Measurements from ENCODE around the gene EDN3. TPM values are rescaled to one million over a fixed set of nuclear protein-coding genes. Genes with fewer than 3 reads are reported as not detected.

Gene EDN3
- total RNA-seq, 6 donors from 2014 or later: 0.27 to 3.2 (median 1.5) TPM; not detected in 2

DNA sequence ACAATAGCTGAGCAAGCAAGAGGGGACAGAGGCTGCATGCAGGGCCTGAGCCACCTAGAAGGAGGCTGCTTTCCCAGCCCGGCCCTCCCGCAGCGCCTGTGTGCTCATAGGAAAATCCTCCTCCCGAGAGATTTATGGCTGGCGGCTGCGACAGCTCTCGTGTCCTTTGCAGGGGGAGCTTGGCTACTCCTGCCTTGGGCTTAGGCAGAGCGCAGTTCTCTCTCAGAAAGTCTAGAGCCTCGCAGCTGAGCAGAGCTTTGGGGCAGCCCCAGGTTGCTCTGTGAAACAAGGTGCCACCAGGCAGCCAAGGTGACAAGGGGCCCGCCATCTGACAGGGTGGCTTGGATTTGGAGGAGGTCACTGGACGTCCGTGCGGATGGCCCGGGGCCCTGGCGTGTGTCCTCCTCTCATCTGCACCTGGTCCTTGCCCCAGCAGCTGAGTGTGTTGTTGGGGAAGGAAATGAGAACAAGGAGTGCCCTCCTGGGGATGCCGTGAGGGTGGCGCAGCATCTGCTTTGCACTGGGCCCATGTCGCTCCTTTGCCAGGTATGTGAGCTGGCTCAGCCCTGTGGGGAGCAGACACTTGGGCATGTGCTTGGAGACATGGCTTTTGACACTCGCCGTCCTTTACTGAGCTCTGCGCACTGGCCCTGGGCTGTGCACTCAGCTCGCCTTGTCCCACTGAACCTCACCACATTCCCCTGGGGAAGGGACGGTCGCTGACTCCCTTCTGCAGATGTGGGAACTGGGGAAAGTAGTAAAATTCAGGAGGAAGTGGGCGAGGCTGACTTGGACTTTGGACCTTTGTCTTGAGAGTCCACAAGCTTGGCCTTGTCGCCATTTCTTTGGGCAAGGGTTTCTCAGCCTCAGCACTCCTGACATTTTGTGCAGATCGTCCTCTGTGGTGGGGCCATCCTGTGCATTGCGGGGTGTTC lies 41.9 kb downstream of the EDN3 start:
- no peaks in the 10 kb centered on the region for H3K4me1 ChIP-seq
- no peaks in the 10 kb centered on the region for H3K36me3 ChIP-seq
- H3K27me3 ChIP-seq: no peaks in the 10 kb centered on the region
- no peak overlapping the region for H3K4me3 ChIP-seq
- no peak overlapping the region for H3K27ac ChIP-seq
- H3K9me3 ChIP-seq: no peaks in the 10 kb centered on the region
- 81 to 87% methylated on average over 11 to 28 of the region's 28 CpGs for WGBS, 2 donors
- ATAC-seq (ENCODE audit: low FRiP score in 2 of 2): no peak
- TF ChIP-seq POLR2AphosphoS5 (IDR thresholded peaks at IDR 0.05) (no peak), POLR2A (IDR thresholded peaks at IDR 0.05) (no peak), EP300 (IDR thresholded peaks at IDR 0.05) (no peak)
- TF ChIP-seq, protein P1, sequence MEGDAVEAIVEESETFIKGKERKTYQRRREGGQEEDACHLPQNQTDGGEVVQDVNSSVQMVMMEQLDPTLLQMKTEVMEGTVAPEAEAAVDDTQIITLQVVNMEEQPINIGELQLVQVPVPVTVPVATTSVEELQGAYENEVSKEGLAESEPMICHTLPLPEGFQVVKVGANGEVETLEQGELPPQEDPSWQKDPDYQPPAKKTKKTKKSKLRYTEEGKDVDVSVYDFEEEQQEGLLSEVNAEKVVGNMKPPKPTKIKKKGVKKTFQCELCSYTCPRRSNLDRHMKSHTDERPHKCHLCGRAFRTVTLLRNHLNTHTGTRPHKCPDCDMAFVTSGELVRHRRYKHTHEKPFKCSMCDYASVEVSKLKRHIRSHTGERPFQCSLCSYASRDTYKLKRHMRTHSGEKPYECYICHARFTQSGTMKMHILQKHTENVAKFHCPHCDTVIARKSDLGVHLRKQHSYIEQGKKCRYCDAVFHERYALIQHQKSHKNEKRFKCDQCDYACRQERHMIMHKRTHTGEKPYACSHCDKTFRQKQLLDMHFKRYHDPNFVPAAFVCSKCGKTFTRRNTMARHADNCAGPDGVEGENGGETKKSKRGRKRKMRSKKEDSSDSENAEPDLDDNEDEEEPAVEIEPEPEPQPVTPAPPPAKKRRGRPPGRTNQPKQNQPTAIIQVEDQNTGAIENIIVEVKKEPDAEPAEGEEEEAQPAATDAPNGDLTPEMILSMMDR (IDR thresholded peaks at IDR 0.05): no peak
- peak in 1 of 2 donors; percentile 46 for DNase-seq

DNA sequence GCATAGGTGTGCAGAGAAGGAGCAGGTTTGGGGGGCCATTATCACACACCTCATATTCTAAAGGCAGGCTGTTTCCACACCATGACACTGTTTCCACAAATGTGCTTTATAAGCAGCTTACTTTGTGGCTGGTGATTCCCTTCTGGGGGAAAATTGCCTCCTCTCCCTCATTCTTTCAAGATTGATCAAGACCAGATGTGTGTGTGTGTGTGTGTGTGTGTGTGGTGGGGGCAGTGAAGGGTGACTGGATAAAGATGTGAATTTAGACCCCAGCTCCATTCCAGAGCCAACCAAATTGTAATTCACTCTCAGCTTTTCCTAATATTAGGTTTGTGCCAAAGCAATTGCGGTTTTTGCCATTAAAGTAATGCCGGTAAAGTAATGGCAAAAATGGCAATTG lies 45.6 kb downstream of the EDN3 start:
- no peak for ATAC-seq (ENCODE audit: low FRiP score in 2 of 2)
- Histone ChIP-seq H3K4me1 (no peaks in the 10 kb centered on the region), H3K4me3 (no peak overlapping the region), H3K36me3 (no peaks in the 10 kb centered on the region), H3K27me3 (no peaks in the 10 kb centered on the region), H3K27ac (no peak overlapping the region), H3K9me3 (no peaks in the 10 kb centered on the region)
- no peak for DNase-seq
- TF ChIP-seq EP300 (IDR thresholded peaks at IDR 0.05) (no peak), POLR2AphosphoS5 (IDR thresholded peaks at IDR 0.05) (no peak), POLR2A (IDR thresholded peaks at IDR 0.05) (no peak)
- TF ChIP-seq, protein P1 (IDR thresholded peaks at IDR 0.05): no peak
- WGBS, 2 donors: 97 to 98% methylated on average over 2 of the region's 2 CpGs

DNA sequence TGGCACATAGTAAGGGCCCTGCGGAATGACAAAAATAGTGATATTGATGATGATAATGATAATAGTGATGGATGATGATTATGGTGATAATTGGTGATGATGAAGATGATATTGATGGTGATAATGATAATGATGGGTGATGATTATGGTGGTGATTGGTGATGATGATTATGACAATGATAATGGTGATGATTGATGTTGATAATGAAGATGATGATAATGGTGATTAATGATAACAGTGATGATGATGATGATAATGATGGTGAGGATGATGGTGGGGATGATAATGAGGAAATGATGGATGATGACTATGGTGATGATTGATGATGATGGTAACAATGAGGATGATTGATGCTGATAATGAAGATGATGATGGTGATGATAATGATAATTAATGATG lies 48.9 kb downstream of the EDN3 start:
- Histone ChIP-seq H3K36me3 (no peaks in the 10 kb centered on the region), H3K4me1 (no peaks in the 10 kb centered on the region), H3K4me3 (no peak overlapping the region), H3K27me3 (no peaks in the 10 kb centered on the region), H3K9me3 (no peaks in the 10 kb centered on the region), H3K27ac (no peak overlapping the region)
- ATAC-seq (ENCODE audit: low FRiP score in 2 of 2): no peak
- no peak for DNase-seq
- 33 to 98% methylated on average over 1 of the region's 1 CpG for WGBS, 2 donors
- TF ChIP-seq, protein P1 (IDR thresholded peaks at IDR 0.05): no peak
- TF ChIP-seq POLR2AphosphoS5 (IDR thresholded peaks at IDR 0.05) (no peak), POLR2A (IDR thresholded peaks at IDR 0.05) (no peak), EP300 (IDR thresholded peaks at IDR 0.05) (no peak)

DNA sequence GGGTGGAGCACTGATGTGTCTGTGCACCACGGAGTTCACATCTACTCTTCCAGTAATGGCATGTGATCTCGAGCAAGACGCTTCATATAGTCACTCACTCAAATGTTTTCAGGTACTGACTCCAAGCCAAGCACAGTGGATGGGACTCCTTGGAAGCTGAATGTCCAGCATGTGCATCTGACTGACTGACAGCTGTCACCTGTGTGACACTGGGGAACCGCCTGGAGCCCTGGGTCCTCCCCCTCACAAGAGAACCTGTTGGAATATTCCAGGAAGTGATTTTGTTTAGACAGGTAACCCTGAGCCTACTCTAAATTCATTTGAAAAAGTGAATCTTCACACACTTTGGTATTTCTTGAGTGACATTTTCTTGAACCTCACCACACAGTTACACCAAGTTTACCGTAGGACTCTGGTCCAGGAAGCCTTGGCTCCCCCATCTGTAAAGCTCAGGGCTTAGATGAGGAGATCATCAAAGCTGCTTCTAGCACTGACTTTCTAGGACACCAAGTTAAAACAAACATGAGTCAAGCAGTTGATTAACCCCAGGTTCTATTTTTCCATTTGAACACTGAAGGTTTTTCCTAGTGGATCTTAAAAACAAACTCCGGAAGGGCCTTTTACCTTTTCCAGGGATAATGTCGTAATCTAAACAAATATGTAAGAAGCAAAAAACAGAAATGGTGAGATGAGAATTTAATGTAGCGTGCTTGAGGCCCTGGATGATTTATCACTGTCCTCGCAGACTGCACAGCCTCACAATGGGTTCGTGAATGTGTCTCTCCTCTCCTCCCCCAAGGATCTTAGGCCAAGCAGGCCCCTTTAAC lies 50.1 kb downstream of the EDN3 start:
- Histone ChIP-seq H3K9me3 (no peaks in the 10 kb centered on the region), H3K4me3 (no peak overlapping the region), H3K27ac (no peak overlapping the region), H3K27me3 (no peaks in the 10 kb centered on the region), H3K36me3 (no peaks in the 10 kb centered on the region), H3K4me1 (no peaks in the 10 kb centered on the region)
- no peak for TF ChIP-seq EP300 (IDR thresholded peaks at IDR 0.05)
- no peak for TF ChIP-seq POLR2A (IDR thresholded peaks at IDR 0.05)
- TF ChIP-seq, protein P1 (IDR thresholded peaks at IDR 0.05): no peak
- TF ChIP-seq POLR2AphosphoS5 (IDR thresholded peaks at IDR 0.05): no peak
- ATAC-seq (ENCODE audit: low FRiP score in 2 of 2) (no peak), DNase-seq (no peak)
- 77 to 84% methylated on average over 10 of the region's 10 CpGs for WGBS, 2 donors

Measured in upper lobe of left lung (tissue), 6 donors.